Right hindlimb (tissue), 1 donor: ENCODE data around the gene TFEC.

Experiments used
- DNase-seq: peaks from one replicate; pipeline ENCODE4 v3.0.0-alpha.2; 2018

Gene TFEC

GRCh38 chr7:115920367-115920766 lies 110.2 kb downstream of the TFEC start:
- DNase-seq = no peak

GRCh38 chr7:115914951-115915350 lies 115.6 kb downstream of the TFEC start:
- no peak for DNase-seq

GRCh38 chr7:115911465-115911864 lies 119.1 kb downstream of the TFEC start:
- no peak for DNase-seq

GRCh38 chr7:115910541-115911164 lies 119.9 kb downstream of the TFEC start:
- DNase-seq = no peak

- DNase-seq = no peak
Observed at GRCh38 chr7:115906731-115907130, 123.8 kb downstream of the TFEC start.

- DNase-seq = no peak
Observed at GRCh38 chr7:115889669-115889984, 140.9 kb downstream of the TFEC start.

- DNase-seq = no peak
Observed at GRCh38 chr7:115888981-115889668, 141.4 kb downstream of the TFEC start.

- DNase-seq = no peak
Observed at GRCh38 chr7:115885550-115885949, 145.0 kb downstream of the TFEC start.
